Measurements from ENCODE around the gene CYTH3. TPM values are rescaled to one million over a fixed set of nuclear protein-coding genes. Genes with fewer than 3 reads are reported as not detected.

CYTH3 gene
- total and polyA plus RNA-seq, 2 of the 4 experiments (the other 2 are of a cell fraction) = 14.2 to 34.8 TPM

DNA sequence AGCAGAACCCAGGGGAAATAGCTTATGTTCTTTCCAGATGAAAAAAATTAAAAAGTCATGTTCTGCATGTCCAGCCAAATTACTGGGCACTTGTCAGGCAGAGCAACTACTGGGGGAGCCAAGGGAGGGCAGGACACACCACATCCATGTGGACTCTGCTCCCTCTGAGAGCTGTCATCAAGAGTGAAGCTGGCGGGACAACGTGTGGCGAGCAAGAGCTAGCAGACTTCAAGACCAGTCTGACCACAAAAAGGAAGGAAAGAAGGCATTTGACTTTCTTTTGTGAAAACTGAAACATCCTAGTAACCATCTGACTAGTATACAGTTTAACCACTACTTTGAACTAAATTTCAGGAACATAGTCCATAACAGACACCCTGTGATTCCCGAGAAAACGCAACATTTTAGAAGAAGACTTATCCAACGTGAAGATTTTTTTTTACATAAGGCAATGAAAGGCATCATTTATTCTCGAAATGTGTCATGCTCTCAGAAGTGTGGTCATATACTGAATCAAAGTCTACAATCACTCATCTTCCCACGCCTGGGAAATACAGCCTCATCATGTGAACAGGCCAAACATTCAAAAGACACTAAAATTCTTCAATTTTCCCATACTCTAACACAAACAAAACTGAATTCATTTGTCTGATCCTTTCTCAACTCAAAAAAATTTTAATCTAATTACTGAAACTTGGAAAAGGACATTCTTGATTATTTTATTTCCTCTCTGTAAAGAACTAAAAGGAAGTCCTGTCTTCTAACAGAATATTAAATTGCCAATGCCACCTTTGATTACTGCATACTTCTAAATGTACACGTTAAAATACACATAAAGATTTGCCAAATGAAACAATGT is 15.5 kb downstream of the CYTH3 start (continued):
- TF ChIP-seq NFE2L2 (IDR thresholded peaks at IDR 0.05; ENCODE audit: low read depth, low read length) (no peak), MAZ (IDR thresholded peaks at IDR 0.05; ENCODE audit: borderline replicate concordance, low read depth, low read length) (no peak)

GRCh38 chr7:6256109-6256483 is 16.3 kb downstream of the CYTH3 start:
- no TSS peak for BruUV-seq (replicated peaks)
- Histone ChIP-seq H3K14ac (replicated peaks; ENCODE audit: low read depth, low read length) (no peak overlapping the region), H2AK9ac (replicated peaks; ENCODE audit: low read depth, low read length, poor library complexity) (no peak overlapping the region), H2BK15ac (ENCODE audit: low read depth, low read length) (no peak overlapping the region), H3K56ac (ENCODE audit: extremely low read depth, insufficient read depth, low read length) (no peak overlapping the region), H2BK5ac (ENCODE audit: low read depth, low read length, poor library complexity, severe bottlenecking) (no peak overlapping the region), H3K79me1 (ENCODE audit: low read depth in 1 of 2, low read length in 2 of 2) (peaks cover 13 to 71% of the 10 kb centered on the region in 2 experiments), H3K4me2 (ENCODE audit: low read depth, low read length) (no peak overlapping the region), H3K4ac (ENCODE audit: low read depth, low read length) (no peak overlapping the region), H4K5ac (ENCODE audit: low read depth, low read length) (no peak overlapping the region), H3K23ac (ENCODE audit: low read depth, low read length) (no peak overlapping the region), H3K18ac (ENCODE audit: low read depth, low read length) (no peak overlapping the region), H3K9me1 (ENCODE audit: insufficient read depth, low read length) (peaks cover 26% of the 10 kb centered on the region), H2AK5ac (ENCODE audit: low read depth, low read length) (no peak overlapping the region), H2AFZ (replicated peaks; ENCODE audit: low read length, poor library complexity) (no peak overlapping the region), H3K4me3 (ENCODE audit: insufficient read depth, low read depth, low read length) (no peak overlapping the region), H4K20me1 (ENCODE audit: insufficient read depth, low read length) (peaks cover 40% of the 10 kb centered on the region), H2BK120ac (ENCODE audit: low read depth, low read length) (no peak overlapping the region), H3K27ac (ENCODE audit: insufficient read depth, low read length) (no peak overlapping the region), H4K8ac (ENCODE audit: low read depth in 2 of 2, low read length in 2 of 2) (no peak overlapping the region), H3K27me3 (ENCODE audit: control insufficient read depth, insufficient read depth, low read length) (no peaks in the 10 kb centered on the region), H3K9ac (ENCODE audit: low read depth, low read length) (no peak overlapping the region), H3K4me1 (ENCODE audit: control insufficient read depth, insufficient read depth, low read length) (peaks cover 24% of the 10 kb centered on the region), H3K9me3 (ENCODE audit: control insufficient read depth, insufficient read depth, low read length) (no peaks in the 10 kb centered on the region), H2BK20ac (ENCODE audit: low read depth, low read length) (no peak overlapping the region), H3K36me3 (ENCODE audit: control insufficient read depth, insufficient read depth, low read length) (no peaks in the 10 kb centered on the region), H4K91ac (ENCODE audit: insufficient read depth, low read depth, low read length) (no peak overlapping the region)
- ChIA-PET CTCF (interaction anchor here (0.6 kb wide), 2 partner anchors 10 to 94 kb away, joined by 4 to 6 read pairs; no protein-coding TSS in a partner anchor), POLR2A (ENCODE audit: unreplicated experiment) (no interaction called here)
- TF ChIP-seq MXI1 (IDR thresholded peaks at IDR 0.05; ENCODE audit: borderline replicate concordance, low read depth, low read length) (no peak), FOS (IDR thresholded peaks at IDR 0.05; ENCODE audit: low read depth, low read length) (no peak), ELK1 (IDR thresholded peaks at IDR 0.05; ENCODE audit: borderline replicate concordance, low read depth, low read length) (no peak), SMC3 (IDR thresholded peaks at IDR 0.05; ENCODE audit: low read depth, low read length) (no peak), MAFK (IDR thresholded peaks at IDR 0.05; ENCODE audit: low read depth, low read length) (no peak), BHLHE40 (IDR thresholded peaks at IDR 0.05; ENCODE audit: low read depth, low read length) (no peak), CHD1 (IDR thresholded peaks at IDR 0.05; ENCODE audit: low read depth, low read length) (no peak), USF2 (IDR thresholded peaks at IDR 0.05; ENCODE audit: low read depth, low read length) (no peak), RFX5 (IDR thresholded peaks at IDR 0.05; ENCODE audit: low read depth, low read length) (no peak), RCOR1 (IDR thresholded peaks at IDR 0.05; ENCODE audit: insufficient replicate concordance, low read length) (no peak), POLR2A (IDR thresholded peaks at IDR 0.05; ENCODE audit: low read depth, low read length) (no peak)
- DNase-seq (no peak), ATAC-seq (ENCODE audit: low read depth) (no peak)
- dilution Hi-C loops (cut with HindIII; ENCODE audit: low sequenced_read_pairs, unreplicated experiment) = no loop called here
- in situ Hi-C loops (cut with MboI; ENCODE audit: low sequenced_read_pairs) = no loop called here
- intact Hi-C loops (cut with micrococcal nuclease) = no loop called here
- no CpG with 5 or more reads among the region's 5 CpGs for WGBS, 2 experiments (ENCODE audit: extremely low coverage in 2 of 2, insufficient read length in 1 of 2)
